GM12801 (cell line): ENCODE measurements around the gene SPHK2.

Experiments
- CTCF ChIP-seq: IDR thresholded peaks from one replicate; pipeline ENCODE4 v1.5.1; 2011; ENCODE audit warnings: control low read depth; ENCODE audit not compliant: insufficient read length; ENCODE audit errors: extremely low read depth

The SPHK2 gene

GRCh38 chr19:48642862-48643261, 23.6 kb downstream of the SPHK2 start:
- no peak for TF ChIP-seq CTCF

- no peak for TF ChIP-seq CTCF
These were observed 25.0 kb downstream of the SPHK2 start for GRCh38 chr19:48644355-48644754.

GRCh38 chr19:48644839-48645619, 25.7 kb downstream of the SPHK2 start:
- TF ChIP-seq CTCF: no peak

- TF ChIP-seq CTCF: no peak
These were observed 26.3 kb downstream of the SPHK2 start for GRCh38 chr19:48645620-48646000.

GRCh38 chr19:48646001-48646721, 26.9 kb downstream of the SPHK2 start, which contains the start of gene CA11:
TSS of gene CA11 (minus strand) at chr19:48646187. CDS start at chr19:48645632, 555 bp downstream.
- no peak for TF ChIP-seq CTCF

GRCh38 chr19:48646722-48647216, 27.5 kb downstream of the SPHK2 start:
- TF ChIP-seq CTCF: no peak

GRCh38 chr19:48648134-48648533, 28.8 kb downstream of the SPHK2 start:
- no peak for TF ChIP-seq CTCF
